Limb (tissue), 2 donors: Measurements from ENCODE around the gene LTBP1.
"Not testable (repeated sequence)": the region's sequence is repeated elsewhere in the genome, so short reads cannot be mapped to it uniquely, and the experiment has no call there.

Experiments
- DNase-seq, 2 donors: peaks; one replicate each; pipeline ENCODE4 v3.0.0-alpha.2; 2016; ENCODE audit errors: extremely low spot score in 2 of 2

The LTBP1 gene

DNA sequence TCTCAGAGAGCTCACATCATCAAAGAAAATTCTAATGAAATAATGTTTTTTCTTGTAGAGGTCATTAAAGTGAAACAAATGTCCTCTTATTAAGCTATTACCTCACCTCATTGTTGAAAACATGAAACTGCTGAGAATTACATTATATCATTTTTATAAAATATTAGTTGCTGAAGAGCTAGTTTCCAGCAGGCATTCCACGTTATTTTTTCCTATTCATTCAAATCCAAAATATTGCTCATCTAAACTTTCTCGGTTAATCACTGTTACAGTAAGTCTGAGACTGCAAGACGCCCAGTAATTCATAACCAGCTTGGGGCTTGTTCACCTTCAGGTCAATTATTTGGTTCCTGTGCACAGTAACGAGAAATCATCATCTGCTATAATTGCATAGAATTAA lies 391.2 kb downstream of the LTBP1 start:
- DNase-seq: no peak

DNA sequence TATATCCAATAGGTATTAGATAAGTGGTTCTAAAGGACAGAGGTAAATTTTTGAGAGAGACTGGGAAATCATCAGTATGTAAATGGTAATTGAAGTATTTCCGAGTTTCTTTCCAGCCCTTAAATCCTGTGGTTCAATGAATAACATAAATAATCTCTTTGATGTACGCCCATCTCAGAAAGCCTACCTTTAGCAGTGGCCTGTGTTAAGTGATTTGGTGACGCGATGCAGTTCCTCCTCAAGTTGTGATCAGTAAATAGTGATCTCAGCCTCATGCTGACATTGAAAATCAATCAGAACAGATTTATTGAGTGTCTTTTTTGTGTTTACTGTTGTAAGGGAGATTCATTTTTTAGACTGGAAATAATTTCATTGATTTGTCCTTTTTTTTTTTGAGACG lies 392.5 kb downstream of the LTBP1 start:
- DNase-seq: no peak

DNA sequence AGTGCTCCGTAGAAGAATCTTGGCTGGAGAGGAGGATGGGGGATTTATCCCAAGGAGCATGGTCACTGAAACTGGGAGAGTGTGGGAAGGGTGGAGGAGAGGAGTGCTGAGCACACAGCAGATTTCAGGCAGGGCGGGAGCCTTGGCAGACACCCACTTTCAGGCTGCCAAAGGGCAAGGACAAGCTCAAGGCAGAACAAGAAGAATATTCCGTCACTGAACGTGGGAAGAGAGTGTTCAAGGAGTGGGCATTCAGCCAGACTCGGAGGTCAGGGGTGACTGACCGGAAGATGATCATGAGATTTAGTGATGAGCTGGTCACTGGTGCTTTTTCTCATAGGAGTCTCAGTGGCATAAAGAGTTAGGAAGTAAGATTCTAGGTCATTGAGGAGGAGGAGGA lies 393.5 kb downstream of the LTBP1 start:
- DNase-seq: no peak

DNA sequence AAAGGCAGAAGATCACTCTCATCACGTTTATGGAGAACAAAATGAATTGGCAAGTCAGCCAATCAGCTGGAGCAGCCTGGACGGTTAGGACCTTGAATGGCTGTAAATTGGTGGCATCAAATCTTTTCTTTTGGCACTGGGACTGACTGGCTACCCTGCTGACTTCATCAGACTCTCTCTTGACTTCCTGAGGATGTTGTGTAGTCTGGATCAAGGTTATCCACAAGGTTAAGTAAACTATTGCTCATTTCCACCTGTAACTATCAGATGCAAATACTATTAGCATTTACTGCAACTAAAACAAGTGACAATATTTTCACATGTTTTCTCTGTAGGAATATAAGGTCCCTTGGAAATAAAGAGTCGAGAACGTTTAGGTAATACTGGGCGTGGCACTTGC lies 395.4 kb downstream of the LTBP1 start:
- no peak for DNase-seq

DNA sequence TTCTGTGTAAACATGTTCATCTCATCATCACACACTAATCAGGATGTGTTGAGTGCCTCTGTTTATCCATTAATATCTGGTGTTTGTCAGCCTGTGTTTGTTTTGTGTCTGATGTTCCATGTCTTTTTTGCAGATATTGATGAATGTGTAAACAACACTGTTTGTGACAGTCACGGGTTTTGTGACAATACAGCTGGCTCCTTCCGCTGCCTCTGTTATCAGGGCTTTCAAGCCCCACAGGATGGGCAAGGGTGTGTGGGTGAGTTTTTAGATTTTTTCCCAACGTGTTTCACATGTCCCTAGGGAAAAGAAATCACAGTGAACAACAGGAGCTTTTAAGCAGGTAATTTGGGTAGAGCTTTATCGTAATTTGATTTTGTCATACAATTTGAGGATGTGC lies 396.0 kb downstream of the LTBP1 start:
- no peak for DNase-seq

DNA sequence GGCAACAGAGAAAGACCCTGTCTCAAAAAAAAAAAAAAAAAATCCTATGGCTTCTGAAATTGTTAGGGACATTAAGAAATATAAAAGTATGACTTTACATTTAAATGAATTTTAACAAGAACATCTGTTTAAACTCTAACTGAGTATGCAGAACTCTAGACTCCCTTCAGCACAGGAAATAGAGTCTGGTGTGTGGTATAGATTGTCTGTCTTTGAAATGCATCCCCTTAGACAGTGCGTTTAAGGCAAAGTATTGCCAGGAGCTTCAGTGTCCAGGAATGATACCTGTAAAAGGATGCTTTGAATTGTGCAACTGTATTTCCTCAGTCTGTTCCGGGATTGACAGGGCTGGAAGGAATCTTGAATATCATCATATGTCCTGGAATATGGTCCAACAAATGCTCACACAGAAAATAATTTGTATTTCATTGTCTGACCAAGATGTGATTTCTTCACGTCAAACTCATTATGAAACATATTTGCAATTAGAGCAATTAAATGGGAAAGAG lies 396.7 kb downstream of the LTBP1 start:
- no peak for DNase-seq

DNA sequence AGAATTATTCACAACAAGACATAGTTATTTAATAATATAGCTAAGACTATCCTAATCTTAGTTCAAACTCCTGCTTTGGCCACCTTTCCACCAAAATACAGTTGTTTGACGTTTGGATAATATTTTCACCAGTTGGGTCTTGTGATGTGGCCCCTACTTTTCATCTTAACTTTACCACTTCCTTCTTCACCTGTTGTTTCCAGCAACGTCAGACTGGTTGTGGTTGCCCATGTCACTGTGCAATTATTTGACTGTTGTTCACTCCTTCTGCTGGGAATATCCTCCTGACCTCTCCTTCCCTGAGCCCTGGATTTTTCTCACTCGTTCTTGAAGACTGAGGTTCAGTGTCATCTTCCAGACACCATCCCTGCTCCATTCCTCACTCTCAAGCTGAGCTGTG lies 397.5 kb downstream of the LTBP1 start:
- DNase-seq: no peak

DNA sequence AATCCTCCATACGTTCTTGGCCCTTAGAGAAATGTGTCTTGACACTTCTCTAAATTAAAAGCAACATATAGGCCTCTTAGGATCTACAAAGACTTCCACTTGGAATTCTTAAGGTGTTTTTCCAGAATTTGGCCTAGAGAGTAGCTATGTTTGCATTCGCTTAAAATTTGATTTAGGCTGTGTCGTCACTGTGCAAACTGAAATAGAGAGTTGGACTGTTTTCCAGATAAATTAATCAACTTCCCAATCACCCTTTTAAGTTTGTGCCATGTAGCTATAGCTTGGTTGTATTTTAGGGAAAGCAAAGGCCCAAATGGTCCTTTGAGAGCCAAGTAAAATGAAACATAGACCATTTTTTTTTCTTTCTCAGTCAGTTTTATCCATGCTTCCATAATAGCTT lies 401.1 kb downstream of the LTBP1 start:
- no peak for DNase-seq

DNA sequence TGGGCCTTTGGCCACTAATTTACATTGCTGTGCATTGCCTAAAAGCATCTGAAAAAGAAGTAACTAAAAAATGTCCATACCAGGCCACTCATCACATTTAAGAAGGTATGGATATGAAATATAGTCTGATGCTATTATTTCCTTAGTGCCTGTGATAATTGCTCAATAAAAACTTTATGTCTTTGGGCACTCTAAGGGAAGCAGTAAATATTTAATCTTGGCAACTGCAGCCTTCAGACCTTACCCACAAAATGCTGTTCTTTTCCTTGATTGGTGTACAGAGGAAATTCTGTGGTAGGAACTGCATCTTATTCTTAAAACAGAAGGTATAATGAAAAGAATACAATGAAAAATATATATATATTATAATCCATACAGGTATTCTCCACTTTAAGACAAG lies 403.9 kb downstream of the LTBP1 start:
- DNase-seq: no peak

DNA sequence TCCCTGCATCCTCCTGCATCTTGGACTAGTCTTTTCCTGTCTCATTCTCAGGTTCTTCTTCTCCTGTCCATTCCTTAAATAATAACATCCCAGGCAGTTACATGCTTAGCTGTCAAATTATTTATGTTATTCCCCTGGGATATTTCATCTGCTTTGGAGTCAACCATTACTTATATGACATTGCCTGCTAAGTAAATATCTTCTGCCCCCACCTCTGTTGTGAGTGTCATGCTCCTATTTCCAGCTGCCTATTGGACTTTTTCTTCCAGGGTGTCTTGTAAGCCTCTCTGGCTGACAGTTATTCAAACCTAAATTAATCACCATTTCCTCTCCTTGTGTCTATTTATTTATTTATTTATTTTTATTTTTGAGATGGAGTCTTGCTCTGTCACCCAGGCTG lies 405.0 kb downstream of the LTBP1 start:
- no peak for DNase-seq

DNA sequence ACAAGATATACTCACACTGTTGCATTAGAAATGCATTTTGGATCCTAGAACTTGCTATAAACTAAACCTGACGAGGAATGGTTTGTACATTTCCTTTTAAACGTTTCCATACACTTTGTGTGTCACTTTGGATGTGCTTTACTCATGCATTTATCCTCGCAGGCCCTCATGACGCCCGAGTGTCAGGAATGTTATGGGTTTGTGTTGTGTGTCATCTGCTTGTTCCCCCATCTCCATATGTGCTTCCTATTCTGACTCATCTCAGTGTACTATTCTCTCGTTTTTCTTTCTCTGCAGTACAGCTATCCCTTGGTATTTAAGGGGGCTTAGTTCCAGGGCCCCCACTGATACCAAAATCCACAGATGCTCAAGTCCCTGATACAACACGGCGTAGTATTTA lies 408.2 kb downstream of the LTBP1 start:
- DNase-seq: no peak

DNA sequence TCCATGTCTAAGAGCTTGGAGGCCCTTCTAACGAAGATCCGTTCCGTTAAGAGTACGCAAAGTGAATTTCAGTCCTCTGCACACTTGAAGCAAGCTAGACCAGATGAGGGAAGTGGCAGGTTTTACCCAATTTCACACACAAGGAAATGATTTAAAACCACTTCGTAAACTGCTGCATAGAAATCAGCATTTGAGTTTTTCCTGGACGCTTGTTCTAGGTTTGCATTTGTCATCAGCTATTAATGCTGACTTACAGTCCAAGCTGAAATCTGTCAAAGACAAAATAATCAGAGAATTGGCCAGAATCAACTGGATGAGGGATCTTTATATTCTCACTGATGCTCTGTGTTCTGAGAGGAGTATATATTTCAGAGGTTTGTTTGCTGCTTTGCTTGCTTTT lies 412.1 kb downstream of the LTBP1 start:
- DNase-seq: no peak

DNA sequence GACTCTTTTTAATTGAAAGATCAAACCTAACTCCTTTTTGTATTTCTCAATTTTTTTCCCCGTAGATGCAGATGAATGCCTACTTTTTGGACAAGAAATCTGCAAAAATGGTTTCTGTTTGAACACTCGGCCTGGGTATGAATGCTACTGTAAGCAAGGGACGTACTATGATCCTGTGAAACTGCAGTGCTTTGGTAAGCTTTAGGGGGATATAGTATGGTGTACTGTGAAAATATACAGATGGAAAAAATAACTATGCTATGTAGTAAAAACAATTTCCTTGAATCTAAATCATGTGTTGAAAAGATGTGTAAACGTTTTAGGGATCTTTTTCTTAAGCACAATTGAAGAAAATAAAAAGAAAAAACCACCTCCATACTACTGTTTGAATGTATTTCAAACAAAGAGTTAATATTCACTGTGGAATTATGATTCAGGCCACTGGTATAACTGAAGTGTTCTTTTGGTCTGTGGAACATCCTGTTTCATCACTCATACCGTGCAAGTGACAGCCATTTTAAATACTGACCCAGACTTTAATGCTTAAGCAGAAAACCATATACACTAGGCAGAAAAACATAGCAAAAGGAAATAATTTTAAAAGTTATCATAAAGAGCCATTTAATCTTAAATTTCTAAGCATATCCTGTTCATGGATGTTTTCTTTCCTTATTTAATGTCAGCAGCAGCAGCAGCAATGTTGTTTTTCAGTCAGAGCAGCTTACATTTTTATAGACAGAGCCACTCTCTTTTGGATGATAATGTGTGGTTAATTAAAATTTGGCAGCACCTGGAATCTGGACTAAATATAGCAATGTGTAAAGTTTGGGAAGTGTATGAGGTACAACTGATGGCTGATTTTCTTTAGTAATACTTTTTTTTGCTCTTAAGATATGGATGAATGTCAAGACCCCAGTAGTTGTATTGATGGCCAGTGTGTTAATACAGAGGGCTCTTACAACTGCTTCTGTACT lies 416.9 kb downstream of the LTBP1 start:
- DNase-seq: no peak

DNA sequence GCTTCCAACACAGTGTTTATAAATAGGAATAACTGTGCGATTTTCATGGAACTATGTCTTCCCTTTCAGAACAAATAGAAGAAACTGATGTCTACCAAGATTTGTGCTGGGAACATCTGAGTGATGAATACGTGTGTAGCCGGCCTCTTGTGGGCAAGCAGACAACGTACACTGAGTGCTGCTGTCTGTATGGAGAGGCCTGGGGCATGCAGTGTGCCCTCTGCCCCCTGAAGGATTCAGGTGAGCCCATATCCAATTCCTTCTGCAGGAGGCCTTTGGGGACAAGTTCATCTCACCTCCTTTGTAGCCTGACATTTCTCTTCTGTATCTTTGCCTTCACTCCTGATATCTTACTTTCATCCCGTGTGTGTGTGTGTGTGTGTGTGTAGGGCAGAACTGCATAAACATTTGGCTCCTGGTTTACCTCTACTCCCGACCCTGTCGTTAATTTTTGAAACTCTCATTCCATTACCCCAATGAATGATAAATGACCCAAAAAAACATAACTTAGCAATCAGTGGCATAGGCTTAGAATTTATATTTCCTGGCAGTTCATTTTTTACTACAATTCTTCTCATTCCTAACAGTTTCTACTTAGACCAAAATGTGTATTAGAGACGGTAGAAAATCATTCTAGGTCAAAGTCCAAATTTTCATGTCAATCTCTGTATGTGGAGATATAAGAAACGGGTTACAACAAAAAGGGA lies 418.7 kb downstream of the LTBP1 start:
- DNase-seq: no peak

DNA sequence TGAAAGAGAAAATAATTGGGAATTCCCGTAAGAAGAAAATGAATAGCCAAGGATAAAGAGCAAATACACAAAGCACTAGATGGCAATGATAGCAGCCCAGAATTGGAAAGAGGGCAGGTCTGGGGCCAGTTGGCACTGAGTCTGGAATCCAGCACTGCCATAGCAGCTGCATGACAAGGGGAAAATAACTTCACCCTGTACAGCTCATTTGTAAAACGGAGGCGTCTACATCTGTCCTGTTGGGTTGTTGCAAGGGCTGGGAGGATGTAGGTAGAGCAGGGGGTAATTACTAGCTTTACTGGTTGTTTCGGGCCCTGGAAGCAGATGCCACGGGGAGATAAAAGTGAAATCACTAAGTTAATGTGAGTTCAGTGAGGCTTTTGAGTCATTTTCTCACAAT lies 419.7 kb downstream of the LTBP1 start:
- DNase-seq: peak in 1 of 2 donors; percentile 47

DNA sequence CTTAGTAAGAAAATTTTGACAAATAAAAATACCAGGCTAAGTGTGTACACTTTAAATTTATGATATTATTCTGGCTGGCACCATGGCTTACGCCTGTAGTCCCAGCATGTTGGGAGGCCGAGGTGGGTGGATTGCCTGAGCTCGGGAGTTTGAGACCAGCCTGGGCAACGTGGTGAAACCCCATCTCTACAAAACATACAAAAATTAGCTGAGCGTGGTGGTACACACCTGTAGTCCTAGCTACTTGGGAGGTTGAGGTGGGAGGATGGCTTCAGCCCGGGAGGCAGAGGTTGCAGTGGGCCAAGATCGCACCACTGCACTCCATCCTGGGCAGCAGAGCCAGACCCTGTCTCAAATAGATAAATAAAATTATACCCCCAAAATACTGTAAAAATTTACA lies 421.8 kb downstream of the LTBP1 start:
- not testable (repeated sequence) for DNase-seq

DNA sequence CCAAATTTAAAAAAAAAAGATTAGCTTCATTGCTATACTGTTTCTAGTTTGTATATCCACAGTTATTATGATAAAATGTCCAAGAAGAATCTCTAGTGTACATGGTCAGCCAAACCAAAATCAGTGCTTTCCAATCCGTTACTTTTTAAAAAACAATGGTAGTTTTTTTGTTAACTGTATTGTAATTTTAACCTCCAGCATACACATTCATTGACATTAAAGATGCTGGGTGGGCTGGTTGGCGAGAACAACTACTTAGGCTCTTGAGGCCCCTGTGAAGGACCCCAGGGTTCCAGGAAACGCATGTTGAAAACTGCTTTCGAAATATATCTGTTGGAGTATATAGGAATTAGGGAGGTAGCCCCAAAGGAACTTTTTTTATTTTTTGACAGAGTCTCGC lies 422.4 kb downstream of the LTBP1 start:
- DNase-seq: no peak

DNA sequence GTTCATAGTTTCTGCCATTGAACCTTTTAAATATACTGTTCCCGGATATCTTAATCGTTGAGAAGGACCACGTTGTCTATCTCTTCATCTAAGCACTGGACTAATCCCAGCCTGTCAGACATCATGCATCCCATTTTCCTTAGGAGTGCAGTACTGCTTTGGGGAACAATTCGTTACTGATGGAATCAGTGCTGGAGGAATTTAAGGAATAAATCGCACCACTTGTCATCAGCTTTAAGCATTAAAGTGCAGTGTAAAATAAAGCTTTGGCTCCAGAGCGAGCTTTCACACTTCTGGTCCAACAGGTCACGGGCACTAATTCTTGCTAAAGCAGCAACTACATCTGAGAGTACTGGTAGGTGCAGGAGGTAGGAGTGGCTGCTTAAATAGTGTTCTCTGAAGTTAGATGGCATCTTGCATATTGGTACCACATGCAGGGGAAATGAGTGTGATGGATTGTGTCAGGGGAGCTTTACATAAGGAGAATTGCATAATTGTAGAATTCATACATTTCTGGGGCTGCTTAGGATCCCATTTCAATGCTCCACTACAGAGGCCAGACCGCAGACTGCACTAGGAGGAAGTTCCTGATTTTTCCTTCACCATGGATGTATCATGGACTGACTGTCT lies 424.0 kb downstream of the LTBP1 start:
- no peak for DNase-seq

DNA sequence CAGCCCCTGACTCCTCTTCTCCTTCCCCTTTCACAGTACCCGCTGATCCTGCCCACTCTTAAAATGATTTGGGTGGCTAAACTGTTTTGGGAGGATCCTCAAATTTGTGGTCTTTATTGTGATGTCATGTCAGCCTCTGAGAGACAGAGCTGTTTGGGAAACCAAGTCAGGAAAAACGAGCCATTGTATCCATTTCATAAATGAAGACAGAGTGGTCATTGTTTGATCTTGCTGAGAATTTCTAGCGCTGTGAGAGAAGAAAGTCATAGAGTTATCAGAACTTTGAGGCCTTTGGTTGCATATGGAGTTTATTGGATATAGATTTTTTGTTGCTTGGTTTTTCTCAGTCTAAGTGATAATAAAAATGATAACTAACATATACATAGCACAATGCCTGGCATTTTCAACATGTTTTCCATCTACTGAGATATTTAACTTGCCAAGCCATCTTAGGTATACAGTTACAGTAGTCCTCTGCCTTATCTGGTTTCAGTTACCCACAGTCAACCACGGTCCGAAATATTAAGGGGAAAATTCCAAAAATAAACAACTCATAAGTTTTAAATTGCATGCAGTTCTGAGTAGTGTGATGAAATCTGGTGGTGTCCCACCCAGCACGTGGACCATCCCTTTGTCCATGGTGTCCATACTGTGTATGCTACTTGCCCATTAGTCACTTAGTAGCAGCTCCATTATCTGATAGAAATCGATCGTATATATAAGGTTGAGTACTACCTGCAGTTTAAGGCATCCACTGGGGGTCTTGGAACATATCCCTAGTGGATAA lies 424.7 kb downstream of the LTBP1 start:
- no peak for DNase-seq

DNA sequence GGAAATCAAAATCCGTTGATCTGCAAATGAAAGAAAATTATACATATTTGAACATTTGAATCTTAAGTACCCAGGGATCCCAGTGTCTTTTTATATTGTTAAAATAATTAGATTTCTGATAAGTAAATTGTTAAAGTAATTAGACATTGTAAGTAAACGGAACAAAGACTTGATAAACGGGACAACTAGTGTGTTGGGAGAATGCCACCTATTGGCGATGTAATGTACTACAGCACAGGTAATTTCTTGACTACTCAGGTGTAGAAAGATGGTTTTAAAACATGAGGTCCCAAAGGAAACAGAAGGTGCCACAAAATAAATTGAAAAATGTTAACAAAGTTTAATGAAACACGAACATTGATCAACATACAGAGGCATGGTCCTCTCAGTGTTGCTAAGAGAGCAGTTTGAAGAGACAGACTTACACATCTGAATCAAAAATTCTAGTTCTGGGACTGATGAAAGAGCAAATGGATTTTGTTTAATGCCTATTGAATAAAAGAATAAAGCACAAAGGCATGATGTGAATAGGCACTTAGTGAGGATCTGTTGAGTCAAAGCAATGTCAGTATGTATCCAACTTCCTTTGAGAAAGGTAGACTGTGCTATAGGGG lies 426.3 kb downstream of the LTBP1 start:
- no peak for DNase-seq

DNA sequence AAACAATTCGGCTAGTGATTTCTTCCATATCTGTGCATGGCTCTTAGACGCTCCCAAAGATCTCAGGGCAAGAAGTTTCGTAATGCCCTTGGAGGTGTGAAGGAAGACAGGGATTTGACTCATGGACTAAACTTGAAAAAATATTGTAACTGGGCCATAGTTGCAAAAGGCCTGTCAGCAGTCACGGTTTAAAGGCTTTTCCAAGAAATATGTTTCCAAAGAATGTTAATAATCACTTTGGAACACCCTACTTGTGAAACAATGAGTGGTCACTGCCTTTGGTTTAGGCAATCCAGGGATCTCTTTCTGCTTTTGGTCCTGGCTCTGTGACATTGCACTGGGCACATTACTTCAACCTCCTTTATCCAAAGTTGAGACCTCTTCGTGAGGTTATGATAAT lies 427.2 kb downstream of the LTBP1 start:
- DNase-seq: no peak
